NCI-H1417 treated with DMSO at 0.1 percent for 48 hours (cell line): Measurements from ENCODE around the gene PACSIN2.
"Not testable (repeated sequence)": the region's sequence is repeated elsewhere in the genome, so short reads cannot be mapped to it uniquely, and the experiment has no call there.

Experiments used
- DNase-seq: peaks from one replicate; lab custom pipeline; 2025; lab: John Stamatoyannopoulos, UW

PACSIN2 gene

GRCh38 chr22:42945736-42946135 is 69.2 kb downstream of the PACSIN2 start:
- no peak for DNase-seq

GRCh38 chr22:42945027-42945426 is 69.9 kb downstream of the PACSIN2 start:
- no peak for DNase-seq

- DNase-seq, result no peak
Measured at GRCh38 chr22:42944409-42944808, 70.5 kb downstream of the PACSIN2 start.

GRCh38 chr22:42943981-42944380 is 71.0 kb downstream of the PACSIN2 start:
- no peak for DNase-seq

GRCh38 chr22:42942351-42942750 is 72.6 kb downstream of the PACSIN2 start:
- no peak for DNase-seq

- DNase-seq, result no peak
Measured at GRCh38 chr22:42939941-42940653, 74.9 kb downstream of the PACSIN2 start.

- DNase-seq, result no peak
Measured at GRCh38 chr22:42939451-42939881, 75.5 kb downstream of the PACSIN2 start.

- no peak for DNase-seq
Measured at GRCh38 chr22:42938976-42939375, 76.0 kb downstream of the PACSIN2 start.

- no peak for DNase-seq
Measured at GRCh38 chr22:42938449-42938848, 76.5 kb downstream of the PACSIN2 start.

- no peak for DNase-seq
Measured at GRCh38 chr22:42937164-42937843, 77.6 kb downstream of the PACSIN2 start.

- not testable (repeated sequence) for DNase-seq
Measured at GRCh38 chr22:42936680-42937079, 78.3 kb downstream of the PACSIN2 start.

GRCh38 chr22:42934338-42934737 is 80.6 kb downstream of the PACSIN2 start:
- no peak for DNase-seq

- no peak for DNase-seq
Measured at GRCh38 chr22:42933485-42934091, 81.4 kb downstream of the PACSIN2 start.

GRCh38 chr22:42932857-42933484 is 82.0 kb downstream of the PACSIN2 start:
- DNase-seq, result no peak

- no peak for DNase-seq
Measured at GRCh38 chr22:42932197-42932519, 82.8 kb downstream of the PACSIN2 start.

- DNase-seq, result no peak
Measured at GRCh38 chr22:42931421-42932196, 83.3 kb downstream of the PACSIN2 start.

GRCh38 chr22:42930810-42931420 is 84.0 kb downstream of the PACSIN2 start:
- no peak for DNase-seq

GRCh38 chr22:42929838-42930155 is 85.2 kb downstream of the PACSIN2 start:
- no peak for DNase-seq

GRCh38 chr22:42928969-42929837 is 85.7 kb downstream of the PACSIN2 start:
- no peak for DNase-seq

GRCh38 chr22:42927966-42928365 is 87.0 kb downstream of the PACSIN2 start:
- DNase-seq, result no peak

- no peak for DNase-seq
Measured at GRCh38 chr22:42926768-42927167, 88.2 kb downstream of the PACSIN2 start.
